B cell (primary cell): Measurements from ENCODE around the gene B4GALT1. TPM values are rescaled to one million over a fixed set of nuclear protein-coding genes. Genes with fewer than 3 reads are reported as not detected.

ENCODE experiments used
- ATAC-seq: fragments of 200-7000 bp; cut with Tn5 transposase; one replicate; pipeline ENCODE4 v1.10.0; 2021; ENCODE audit warnings: low read depth, mild to moderate bottlenecking, moderate number of reproducible peaks, moderate library complexity
- CTCF ChIA-PET: fragments of 350-600 bp; sonication (Branson Sonifier 250); formaldehyde crosslinking; loops from one replicate; lab custom pipeline; 2021; ENCODE audit warnings: antibody characterized with exemption, inconsistent platforms; lab: Charles Lee
- POLR2A ChIA-PET: fragments of 350-600 bp; sonication (Branson Sonifier 250); formaldehyde crosslinking; loops from one replicate; lab custom pipeline; 2021; ENCODE audit warnings: antibody characterized with exemption; lab: Charles Lee
- DNase-seq: peaks from one replicate; pipeline ENCODE4 v3.0.0; 2013
- H2AFZ ChIP-seq: 2 replicates; pipeline ENCODE4 v1.6.1; 2012; ENCODE audit warnings: mild to moderate bottlenecking, low read depth, low read length; ENCODE audit not compliant: insufficient read depth, poor library complexity, severe bottlenecking
- H3K27ac ChIP-seq, 2 donors: 1 replicate in 1 of 2; 2 replicates in 1 of 2; pipeline ENCODE4 v1.5.1; 2012 to 2013; ENCODE audit warnings: low read length in 2 of 2, mild to moderate bottlenecking in 2 of 2, moderate library complexity in 1 of 2
- H3K27me3 ChIP-seq, 4 experiments: fragments of 200-600 bp in 1 of 4; sonication (generic) in 1 of 4; replicated peaks in 1 of 4; 1 replicate in 2 of 4; 2 replicates in 2 of 4; pipeline versions ENCODE4 v1.6.1 to v1.7.0; 2013 to 2016; ENCODE audit warnings: low read length in 3 of 4, mild to moderate bottlenecking in 2 of 4, mixed read lengths in 1 of 4, moderate library complexity in 1 of 4; ENCODE audit not compliant: insufficient read depth in 4 of 4, control insufficient read depth in 3 of 4; ENCODE audit errors: control extremely low read depth in 1 of 4
- H3K36me3 ChIP-seq, 2 experiments: replicated peaks in 1 of 2; 1 replicate in 1 of 2; 2 replicates in 1 of 2; pipeline versions ENCODE4 v1.6.1 to v1.7.1; 2013; ENCODE audit warnings: low read length in 1 of 2; ENCODE audit not compliant: insufficient read depth in 2 of 2, control insufficient read depth in 1 of 2; ENCODE audit errors: control extremely low read depth in 1 of 2, extremely low read depth in 1 of 2
- H3K4me1 ChIP-seq, 2 donors: fragments of 200-600 bp in 1 of 2; sonication (generic) in 1 of 2; 1 replicate in 1 of 2; 2 replicates in 1 of 2; pipeline versions ENCODE4 v1.5.1 to v1.6.1; 2013 to 2017; ENCODE audit warnings: low read length in 2 of 2; ENCODE audit not compliant: control insufficient read depth in 2 of 2, insufficient read depth in 2 of 2
- H3K4me2 ChIP-seq: replicated peaks from 2 replicates; pipeline ENCODE3; 2012; ENCODE audit warnings: mild to moderate bottlenecking, low read depth, low read length; ENCODE audit not compliant: poor library complexity, severe bottlenecking
- H3K4me3 ChIP-seq, 5 experiments: fragments of 200-600 bp in 1 of 5; sonication (generic) in 1 of 5; 1 replicate in 3 of 5; 2 replicates in 2 of 5; pipeline versions ENCODE4 v1.5.1 to v1.7.0; 2011 to 2016; ENCODE audit warnings: low read length in 4 of 5, mild to moderate bottlenecking in 4 of 5, low read depth in 2 of 5, control low read depth in 1 of 5, moderate library complexity in 1 of 5; ENCODE audit not compliant: insufficient read depth in 1 of 5; ENCODE audit errors: control extremely low read depth in 1 of 5, extremely low read depth in 1 of 5
- H3K79me2 ChIP-seq: fragments of 200-600 bp; sonication (generic); one replicate; pipeline ENCODE4 v1.6.0; 2016; ENCODE audit warnings: low read length; ENCODE audit not compliant: control insufficient read depth, insufficient read depth
- H3K9ac ChIP-seq: fragments of 200-600 bp; sonication (generic); 2 replicates; pipeline ENCODE4 v1.6.1; 2017; ENCODE audit warnings: mild to moderate bottlenecking, low read length, moderate library complexity
- H3K9me3 ChIP-seq, 3 donors: one replicate each; pipeline versions ENCODE4 v1.6.1 to v1.7.1; 2013; ENCODE audit warnings: low read length in 2 of 3; ENCODE audit not compliant: control insufficient read depth in 2 of 3, insufficient read depth in 1 of 3; ENCODE audit errors: control extremely low read depth in 1 of 3
- H4K20me1 ChIP-seq: 2 replicates; pipeline ENCODE4 v1.6.0; 2012; ENCODE audit warnings: mild to moderate bottlenecking, low read length; ENCODE audit not compliant: insufficient read depth, control insufficient read depth, poor library complexity, severe bottlenecking
- H3K27ac Mint-ChIP-seq: one replicate; pipeline ENCODE4 v1.8.0; 2021; ENCODE audit warnings: mixed read lengths
- H3K27me3 Mint-ChIP-seq: one replicate; pipeline ENCODE4 v1.8.0; 2021; ENCODE audit warnings: mixed read lengths
- H3K4me1 Mint-ChIP-seq: one replicate; pipeline ENCODE4 v1.8.0; 2021; ENCODE audit warnings: mixed read lengths
- H3K4me3 Mint-ChIP-seq: one replicate; pipeline ENCODE4 v1.8.0; 2021; ENCODE audit warnings: mixed read lengths
- H3K9me3 Mint-ChIP-seq: one replicate; pipeline ENCODE4 v1.8.0; 2022; ENCODE audit warnings: mixed read lengths; ENCODE audit not compliant: insufficient read depth
- EZH2 ChIP-seq: IDR thresholded peaks from 2 replicates; pipeline ENCODE4 v1.6.1; 2012; ENCODE audit warnings: borderline replicate concordance, low read depth, mild to moderate bottlenecking, moderate library complexity, low read length; ENCODE audit not compliant: insufficient read depth, poor library complexity, severe bottlenecking
- WGBS: methylation state at CpG from one replicate; pipeline ENCODE4 v1.1.5; 2013; ENCODE audit warnings: missing lambda C conversion rate; ENCODE audit not compliant: insufficient coverage; 5-methylcytosine and 5-hydroxymethylcytosine counted together
- intact Hi-C: fragments of 100-400 bp; cut with micrococcal nuclease; formaldehyde crosslinking; loops from one replicate; pipeline ENCODE4 v1.10.0; 2022
- polyA plus RNA-seq: library from polyadenylated mRNA; depleted of rRNA; stranded (reverse); fragments of >200 nt; gene quantifications from 2 replicates; pipeline ENCODE4 v1.2.3, GENCODE V29; 2012
- total RNA-seq, 2 donors: library from RNA; stranded (reverse); fragments of 120-200 nt in 1 of 2; gene quantifications; 1 replicate in 1 of 2; 2 replicates in 1 of 2; pipeline versions ENCODE4 v1.2.3 to v1.2.4, GENCODE V29; 2013 to 2022
- TF ChIP-seq, protein P1 (sequence below): fragments of 200-600 bp; IDR thresholded peaks from one replicate; pipeline ENCODE4 v1.8.0; 2022; ENCODE audit warnings: antibody characterized with exemption, mild to moderate bottlenecking

The B4GALT1 gene
- total and polyA plus RNA-seq, 2 donors (not counting 1 experiment from before 2014, with no cell fraction given), result 49.2 to 201 TPM

DNA sequence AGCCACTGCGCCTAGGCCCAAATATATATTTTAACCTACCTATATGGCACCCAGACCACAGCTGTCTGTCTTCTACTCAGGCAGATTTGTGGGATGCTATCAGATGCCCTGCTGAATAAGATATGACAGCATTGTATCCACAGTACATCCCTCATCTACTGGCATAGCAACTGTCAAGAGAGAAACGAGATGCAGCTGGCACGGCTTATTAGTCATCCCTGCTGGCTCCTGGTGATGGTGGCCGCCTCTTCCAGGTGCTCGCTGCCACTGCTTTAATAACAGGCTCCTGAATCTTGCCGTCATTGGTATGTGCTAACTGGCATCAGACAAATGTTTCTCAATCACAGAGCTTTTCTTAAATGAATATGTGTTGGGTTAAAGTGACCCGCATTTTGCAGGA is 34.0 kb downstream of the B4GALT1 start:
- ChIA-PET CTCF (interaction anchor here (0.7 to 1.4 kb wide), 4 partner anchors 11 to 93 kb away, joined by 3 to 4 read pairs (median 3); no protein-coding TSS in a partner anchor), POLR2A (interaction anchor here (1.5 kb wide), 1 partner anchor 8 kb away, joined by 3 read pairs; no protein-coding TSS in a partner anchor)
- DNase-seq (no peak), ATAC-seq (no peak)
- Mint-ChIP-seq H3K9me3 (no peaks in the 10 kb centered on the region), H3K27ac (peak overlapping the region; percentile 70), H3K27me3 (no peaks in the 10 kb centered on the region), H3K4me1 (peaks cover 93% of the 10 kb centered on the region), H3K4me3 (no peak overlapping the region)
- Histone ChIP-seq H3K36me3 (peaks cover 1 to 67% of the 10 kb centered on the region in 2 experiments), H3K4me1 (peaks cover 77 to 88% of the 10 kb centered on the region in 2 donors), H4K20me1 (peaks cover 17% of the 10 kb centered on the region), H3K27ac (peak overlapping the region in 1 of 2 donors; percentile 87), H2AFZ (no peak overlapping the region), H3K79me2 (peaks cover 93% of the 10 kb centered on the region), H3K9me3 (no peaks in the 10 kb centered on the region), H3K4me3 (no peak overlapping the region), H3K9ac (no peak overlapping the region), H3K27me3 (no peaks in the 10 kb centered on the region), H3K4me2 (no peak overlapping the region)
- 91% methylated on average over 4 of the region's 7 CpGs for WGBS
- no peak for TF ChIP-seq EZH2
- TF ChIP-seq, protein P1, sequence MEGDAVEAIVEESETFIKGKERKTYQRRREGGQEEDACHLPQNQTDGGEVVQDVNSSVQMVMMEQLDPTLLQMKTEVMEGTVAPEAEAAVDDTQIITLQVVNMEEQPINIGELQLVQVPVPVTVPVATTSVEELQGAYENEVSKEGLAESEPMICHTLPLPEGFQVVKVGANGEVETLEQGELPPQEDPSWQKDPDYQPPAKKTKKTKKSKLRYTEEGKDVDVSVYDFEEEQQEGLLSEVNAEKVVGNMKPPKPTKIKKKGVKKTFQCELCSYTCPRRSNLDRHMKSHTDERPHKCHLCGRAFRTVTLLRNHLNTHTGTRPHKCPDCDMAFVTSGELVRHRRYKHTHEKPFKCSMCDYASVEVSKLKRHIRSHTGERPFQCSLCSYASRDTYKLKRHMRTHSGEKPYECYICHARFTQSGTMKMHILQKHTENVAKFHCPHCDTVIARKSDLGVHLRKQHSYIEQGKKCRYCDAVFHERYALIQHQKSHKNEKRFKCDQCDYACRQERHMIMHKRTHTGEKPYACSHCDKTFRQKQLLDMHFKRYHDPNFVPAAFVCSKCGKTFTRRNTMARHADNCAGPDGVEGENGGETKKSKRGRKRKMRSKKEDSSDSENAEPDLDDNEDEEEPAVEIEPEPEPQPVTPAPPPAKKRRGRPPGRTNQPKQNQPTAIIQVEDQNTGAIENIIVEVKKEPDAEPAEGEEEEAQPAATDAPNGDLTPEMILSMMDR, result no peak
- intact Hi-C loops, result no loop called here
